HL-60 (cell line): ENCODE measurements around the gene LIN7B.

Experiments
- CTCF ChIP-seq: IDR thresholded peaks from one replicate; pipeline ENCODE4 v1.5.1; 2011; ENCODE audit warnings: low read length, control low read depth, inconsistent platforms; ENCODE audit not compliant: insufficient read depth
- POLR2AphosphoS5 ChIP-seq: IDR thresholded peaks from 2 replicates; pipeline ENCODE4 v1.6.1; 2012; ENCODE audit warnings: low read depth
- REST ChIP-seq: IDR thresholded peaks from 2 replicates; pipeline ENCODE4 v1.6.1; 2012; ENCODE audit warnings: low read depth; ENCODE audit not compliant: insufficient replicate concordance
- SPI1 ChIP-seq: IDR thresholded peaks from 2 replicates; pipeline ENCODE4 v1.6.1; 2012; ENCODE audit warnings: low read depth, mild to moderate bottlenecking, borderline replicate concordance

DNA sequence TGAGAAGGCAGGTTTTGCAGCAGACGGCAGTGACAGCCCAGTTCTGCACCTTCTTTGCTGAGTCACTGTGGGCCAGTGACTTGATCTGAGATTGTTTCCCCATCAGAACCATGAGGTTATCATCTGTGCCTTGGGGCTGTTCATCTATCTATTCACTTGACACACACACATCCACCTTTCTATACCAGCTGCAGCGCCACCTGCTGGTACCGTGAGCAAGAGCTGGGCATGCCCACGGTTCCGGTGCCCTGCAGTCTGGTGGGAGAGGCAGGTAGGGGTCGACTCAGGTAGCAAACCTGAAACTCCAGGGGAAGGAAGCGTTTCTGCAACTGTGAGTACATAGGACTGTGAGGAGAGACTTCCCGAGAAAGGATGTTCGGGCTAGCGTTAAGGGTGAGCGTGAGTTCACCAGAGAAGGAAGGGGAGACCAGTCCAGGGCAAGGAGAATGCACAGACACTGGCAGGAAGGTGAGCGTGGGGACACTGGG is 7.5 kb upstream of the LIN7B start:
- peak; percentile 46; the same call in 1 of the 2 replicates for TF ChIP-seq POLR2AphosphoS5
- TF ChIP-seq CTCF = peak; percentile 85
- no peak for TF ChIP-seq SPI1
- TF ChIP-seq REST = no peak
